MM.1S (cell line): Measurements from ENCODE around the gene OR8G5.

Source experiments
- DNase-seq: peaks from one replicate; pipeline ENCODE4 v3.0.0-alpha.2; 2015
- H2AFZ ChIP-seq: fragments of 300-600 bp; sonication (generic); 2 replicates; pipeline ENCODE4 v1.6.0; 2016; ENCODE audit warnings: antibody characterized with exemption, low read length
- H3F3A ChIP-seq: fragments of 300-600 bp; sonication (generic); 2 replicates; pipeline ENCODE4 v1.6.1; 2016; ENCODE audit warnings: mild to moderate bottlenecking, antibody characterized with exemption, low read length, moderate library complexity, mixed read lengths; ENCODE audit not compliant: insufficient read depth
- H3K27ac ChIP-seq: fragments of 300-600 bp; sonication (generic); 2 replicates; pipeline ENCODE4 v1.5.1; 2016; ENCODE audit warnings: mild to moderate bottlenecking, low read length
- H3K27me3 ChIP-seq: fragments of 300-600 bp; sonication (generic); replicated peaks from 2 replicates; pipeline ENCODE4 v1.6.0; 2016; ENCODE audit warnings: low read length; ENCODE audit not compliant: insufficient read depth
- H3K36me3 ChIP-seq: fragments of 300-600 bp; sonication (generic); replicated peaks from 2 replicates; pipeline ENCODE4 v1.6.1; 2016; ENCODE audit warnings: mild to moderate bottlenecking, low read length, mixed read lengths; ENCODE audit not compliant: insufficient read depth
- H3K4me1 ChIP-seq: fragments of 300-600 bp; sonication (generic); 2 replicates; pipeline ENCODE4 v1.6.1; 2016; ENCODE audit warnings: low read length, mixed read lengths
- H3K4me2 ChIP-seq: fragments of 300-600 bp; sonication (generic); 2 replicates; pipeline ENCODE4 v1.6.0; 2016; ENCODE audit warnings: low read depth, low read length
- H3K4me3 ChIP-seq: fragments of 300-600 bp; sonication (generic); 2 replicates; pipeline ENCODE4 v1.5.1; 2016; ENCODE audit warnings: low read length, mixed read lengths
- H3K79me2 ChIP-seq: fragments of 300-600 bp; sonication (generic); 2 replicates; pipeline ENCODE4 v1.6.1; 2016; ENCODE audit warnings: mixed run types, low read length, mixed read lengths
- H3K9ac ChIP-seq: fragments of 300-600 bp; sonication (generic); 2 replicates; pipeline ENCODE4 v1.6.1; 2016; ENCODE audit warnings: low read length, mixed read lengths
- H3K9me2 ChIP-seq: fragments of 300-600 bp; sonication (generic); replicated peaks from 2 replicates; pipeline ENCODE4 v1.6.1; 2016; ENCODE audit warnings: mild to moderate bottlenecking, low read length, mixed read lengths; ENCODE audit not compliant: insufficient read depth
- H3K9me3 ChIP-seq: fragments of 300-600 bp; sonication (generic); replicated peaks from 2 replicates; pipeline ENCODE4 v1.6.1; 2016; ENCODE audit warnings: mild to moderate bottlenecking, low read length, mixed read lengths; ENCODE audit not compliant: insufficient read depth
- H4K20me1 ChIP-seq: fragments of 300-600 bp; sonication (generic); 2 replicates; pipeline ENCODE4 v1.6.1; 2016; ENCODE audit warnings: mild to moderate bottlenecking, low read length, moderate library complexity, mixed read lengths; ENCODE audit not compliant: insufficient read depth
- CTCF ChIP-seq: fragments of 300-600 bp; sonication (generic); IDR thresholded peaks from 2 replicates; pipeline ENCODE4 v1.5.1; 2016; ENCODE audit warnings: antibody characterized with exemption, low read length, mixed read lengths
- EZH2 ChIP-seq: fragments of 300-600 bp; sonication (generic); optimal IDR thresholded peaks from 2 replicates; pipeline ENCODE3; 2017; ENCODE audit warnings: low read depth, mild to moderate bottlenecking, antibody characterized with exemption, low read length, mixed read lengths
- EZH2phosphoT487 ChIP-seq: fragments of 300-600 bp; sonication (generic); IDR thresholded peaks from 2 replicates; pipeline ENCODE4 v1.6.1; 2018; ENCODE audit warnings: antibody characterized with exemption, low read length

Gene OR8G5

GRCh38 chr11:124315052-124315451, 58.9 kb downstream of the OR8G5 start:
- Histone ChIP-seq H3K9me3 (no peaks in the 10 kb centered on the region), H3K4me3 (no peak overlapping the region), H3K9me2 (no peaks in the 10 kb centered on the region), H3K9ac (no peak overlapping the region), H3K4me1 (no peaks in the 10 kb centered on the region), H4K20me1 (no peaks in the 10 kb centered on the region), H3K36me3 (no peaks in the 10 kb centered on the region), H3F3A (no peaks in the 10 kb centered on the region), H3K4me2 (no peak overlapping the region), H3K27ac (no peak overlapping the region), H3K27me3 (no peaks in the 10 kb centered on the region), H3K79me2 (no peaks in the 10 kb centered on the region), H2AFZ (no peak overlapping the region)
- no peak for TF ChIP-seq CTCF
- TF ChIP-seq EZH2: no peak
- no peak for TF ChIP-seq EZH2phosphoT487
- DNase-seq: no peak
